Measurements from ENCODE around the gene CPNE1.
"Not testable (repeated sequence)": the region's sequence is repeated elsewhere in the genome, so short reads cannot be mapped to it uniquely, and the experiment has no call there.

The CPNE1 gene

GRCh38 chr20:35697696-35698297 lies 33.1 kb upstream of the CPNE1 start:
- DNase-seq: no peak

- DNase-seq: no peak
These were observed 31.3 kb upstream of the CPNE1 start for GRCh38 chr20:35695978-35696377.

GRCh38 chr20:35695245-35695749 lies 30.6 kb upstream of the CPNE1 start:
- DNase-seq: no peak

- DNase-seq: no peak
These were observed 25.6 kb upstream of the CPNE1 start for GRCh38 chr20:35690265-35690664.

GRCh38 chr20:35686872-35687271 lies 22.2 kb upstream of the CPNE1 start:
- peak; percentile 31 for DNase-seq

- not testable (repeated sequence) for DNase-seq
These were observed 20.7 kb upstream of the CPNE1 start for GRCh38 chr20:35685368-35685767.

- no peak for DNase-seq
These were observed 17.3 kb upstream of the CPNE1 start for GRCh38 chr20:35681960-35682359.

- DNase-seq: no peak
These were observed 15.9 kb upstream of the CPNE1 start for GRCh38 chr20:35680452-35681183.

GRCh38 chr20:35674921-35675320 lies 10.2 kb upstream of the CPNE1 start:
- no peak for DNase-seq

GRCh38 chr20:35673884-35674283 lies 9.2 kb upstream of the CPNE1 start:
- no peak for DNase-seq

GRCh38 chr20:35669681-35670080 lies 5.0 kb upstream of the CPNE1 start:
- no peak for DNase-seq

- DNase-seq: no peak
These were observed 4.5 kb upstream of the CPNE1 start for GRCh38 chr20:35669221-35669620.

- DNase-seq: no peak
These were observed 1.2 kb upstream of the CPNE1 start for GRCh38 chr20:35665949-35666288.

- peak; percentile 85 for DNase-seq
These were observed 909 bp downstream of the CPNE1 start for GRCh38 chr20:35663516-35664465.

- DNase-seq: no peak
These were observed 2.1 kb downstream of the CPNE1 start for GRCh38 chr20:35662551-35662950.

GRCh38 chr20:35661908-35662307 lies 2.8 kb downstream of the CPNE1 start:
- DNase-seq: no peak

GRCh38 chr20:35661053-35661452 lies 3.6 kb downstream of the CPNE1 start:
- no peak for DNase-seq

- no peak for DNase-seq
These were observed 4.4 kb downstream of the CPNE1 start for GRCh38 chr20:35660122-35660937.

GRCh38 chr20:35657271-35657670 lies 7.4 kb downstream of the CPNE1 start:
- DNase-seq: no peak

- no peak for DNase-seq
These were observed 10.3 kb downstream of the CPNE1 start for GRCh38 chr20:35654415-35654814.

- no peak for DNase-seq
These were observed 10.8 kb downstream of the CPNE1 start for GRCh38 chr20:35653893-35654292.

- no peak for DNase-seq
These were observed 11.3 kb downstream of the CPNE1 start for GRCh38 chr20:35653430-35653734.
